Measurements from ENCODE around the gene SUSD4.

DNA sequence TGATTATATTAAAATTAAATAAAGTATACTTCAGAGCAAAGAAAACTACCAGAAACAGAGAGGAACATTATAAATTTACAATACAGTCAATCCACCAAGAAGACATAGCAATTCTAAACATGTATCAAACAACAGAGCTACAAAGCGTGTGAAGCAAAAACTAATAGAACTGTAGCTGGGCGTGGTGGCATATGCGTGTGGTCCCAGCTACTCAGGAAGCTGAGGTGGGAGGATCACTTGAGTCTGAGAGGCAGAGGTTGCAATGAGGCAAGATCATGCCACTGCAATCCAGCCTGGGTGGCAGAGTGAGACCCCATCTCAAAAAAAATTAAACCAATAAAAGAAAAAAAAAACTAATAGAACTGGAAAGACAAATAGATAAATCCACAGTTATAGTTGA, 41.5 kb upstream of the SUSD4 start:
- TF ChIP-seq, protein P1, sequence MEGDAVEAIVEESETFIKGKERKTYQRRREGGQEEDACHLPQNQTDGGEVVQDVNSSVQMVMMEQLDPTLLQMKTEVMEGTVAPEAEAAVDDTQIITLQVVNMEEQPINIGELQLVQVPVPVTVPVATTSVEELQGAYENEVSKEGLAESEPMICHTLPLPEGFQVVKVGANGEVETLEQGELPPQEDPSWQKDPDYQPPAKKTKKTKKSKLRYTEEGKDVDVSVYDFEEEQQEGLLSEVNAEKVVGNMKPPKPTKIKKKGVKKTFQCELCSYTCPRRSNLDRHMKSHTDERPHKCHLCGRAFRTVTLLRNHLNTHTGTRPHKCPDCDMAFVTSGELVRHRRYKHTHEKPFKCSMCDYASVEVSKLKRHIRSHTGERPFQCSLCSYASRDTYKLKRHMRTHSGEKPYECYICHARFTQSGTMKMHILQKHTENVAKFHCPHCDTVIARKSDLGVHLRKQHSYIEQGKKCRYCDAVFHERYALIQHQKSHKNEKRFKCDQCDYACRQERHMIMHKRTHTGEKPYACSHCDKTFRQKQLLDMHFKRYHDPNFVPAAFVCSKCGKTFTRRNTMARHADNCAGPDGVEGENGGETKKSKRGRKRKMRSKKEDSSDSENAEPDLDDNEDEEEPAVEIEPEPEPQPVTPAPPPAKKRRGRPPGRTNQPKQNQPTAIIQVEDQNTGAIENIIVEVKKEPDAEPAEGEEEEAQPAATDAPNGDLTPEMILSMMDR (conservative IDR thresholded peaks at IDR 0.05 in 1 of 2, IDR thresholded peaks at IDR 0.05 in 1 of 2; ENCODE audit: extremely low read depth in 1 of 2, insufficient read depth in 1 of 2, low read depth in 1 of 2, low read length in 2 of 2), result no peak
- TF ChIP-seq EZH2 (IDR thresholded peaks at IDR 0.05; ENCODE audit: borderline replicate concordance, low read length), result no peak
